Uterus (tissue), 2 donors: ENCODE data around the gene CCM2.

ENCODE experiments used
- CTCF ChIP-seq, 4 experiments: fragments of 200-600 bp in 2 of 4; fragments of 450-650 bp in 2 of 4; sonication (generic) in 2 of 4; IDR thresholded peaks; one replicate each; pipeline ENCODE4 v1.5.1; 2016 to 2019; ENCODE audit warnings: antibody characterized with exemption in 4 of 4, mild to moderate bottlenecking in 2 of 4, moderate library complexity in 1 of 4
- POLR2A ChIP-seq, 2 donors: fragments of 450-650 bp; IDR thresholded peaks; one replicate each; pipeline ENCODE4 v1.6.1; 2016; ENCODE audit warnings: antibody characterized with exemption in 2 of 2, mild to moderate bottlenecking in 1 of 2, moderate library complexity in 1 of 2

DNA sequence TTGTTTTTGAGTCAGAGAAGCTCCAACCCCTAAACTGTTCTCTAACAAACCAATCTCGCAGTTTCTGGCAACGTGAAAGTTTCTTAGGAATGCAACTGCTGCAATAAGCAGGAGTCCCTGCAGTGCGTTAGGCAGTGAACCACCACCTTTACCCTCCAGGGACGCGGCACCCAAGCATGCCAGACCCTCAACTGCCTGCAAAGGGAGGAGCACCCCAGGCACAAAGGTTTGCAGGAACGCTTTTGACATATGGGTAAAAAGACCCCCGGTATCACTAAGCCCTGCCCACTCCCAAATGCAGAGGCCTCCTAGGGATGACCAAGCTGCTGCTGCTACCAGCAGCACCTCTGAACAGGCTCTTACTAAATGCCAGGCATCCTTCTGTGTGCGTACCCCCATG, 106.8 kb downstream of the CCM2 start:
- no peak for TF ChIP-seq CTCF (IDR thresholded peaks at IDR 0.05)
- TF ChIP-seq POLR2A (IDR thresholded peaks at IDR 0.05) = no peak
